GM12878 (cell line): ENCODE measurements around the gene SYNDIG1. TPM values are rescaled to one million over a fixed set of nuclear protein-coding genes. Genes with fewer than 3 reads are reported as not detected.

Experiments
- ATAC-seq: fragments of 200-7000 bp; cut with Tn5 transposase; 3 replicates; pipeline ENCODE4 v1.9.1; 2020; ENCODE audit warnings: mild to moderate bottlenecking, moderate library complexity
- BruUV-seq: library from RNA; stranded (reverse); fragments of 400-500 nt; replicated peaks from 2 replicates; lab custom pipeline; 2021; lab: Mats Ljungman, UMichigan
- CTCF ChIA-PET: fragments of 300-600 bp; sonication (Branson Sonifier 250); formaldehyde crosslinking; extraction: SDS; loops from one replicate; lab custom pipeline; 2021; ENCODE audit warnings: inconsistent platforms; lab: Yijun Ruan, JAX
- POLR2A ChIA-PET: fragments of 350-600 bp; formaldehyde crosslinking; extraction: SDS; loops from one replicate; lab custom pipeline; 2021; ENCODE audit warnings: inconsistent platforms; lab: Charles Lee
- RAD21 ChIA-PET: fragments of 300-600 bp; sonication (Branson Sonifier 250); formaldehyde crosslinking; loops from one replicate; lab custom pipeline; 2023; ENCODE audit warnings: antibody characterized with exemption; ENCODE audit not compliant: unreplicated experiment; lab: Charles Lee
- SMC1A ChIA-PET: fragments of 300-600 bp; sonication (Branson Sonifier 250); formaldehyde crosslinking; loops from one replicate; lab custom pipeline; 2023; ENCODE audit not compliant: unreplicated experiment, uncharacterized antibody; lab: Charles Lee
- DNase-seq: peaks from one replicate; pipeline ENCODE4 v3.0.0-alpha.2; 2011; ENCODE audit warnings: low read depth, low spot score
- FAIRE-seq: peaks from 3 replicates; lab custom pipeline; 2011; peaks lifted over from hg19 to GRCh38; lab: Jason Lieb, UNC
- H2AFZ ChIP-seq: 2 replicates; pipeline ENCODE4 v1.6.0; 2011; ENCODE audit warnings: low read depth, low read length, control low read depth; ENCODE audit not compliant: control insufficient read depth
- H3K27ac ChIP-seq: 2 replicates; pipeline ENCODE4 v1.5.1; 2011; ENCODE audit warnings: control low read depth; ENCODE audit not compliant: control insufficient read depth, insufficient read depth
- H3K27me3 ChIP-seq, 2 experiments: replicated peaks in 1 of 2; 2 replicates each; pipeline versions ENCODE4 v1.6.0 to v1.6.1; 2011; ENCODE audit warnings: low read length in 1 of 2; ENCODE audit not compliant: control insufficient read depth in 2 of 2, insufficient read depth in 2 of 2
- H3K36me3 ChIP-seq, 2 experiments: 2 replicates each; pipeline ENCODE4 v1.5.1; 2011; ENCODE audit warnings: low read length in 1 of 2; ENCODE audit not compliant: control insufficient read depth in 2 of 2, insufficient read depth in 2 of 2
- H3K4me1 ChIP-seq: 2 replicates; pipeline ENCODE4 v1.6.1; 2011; ENCODE audit warnings: mild to moderate bottlenecking, low read length, moderate library complexity, mixed read lengths; ENCODE audit not compliant: control insufficient read depth, insufficient read depth
- H3K4me2 ChIP-seq: 2 replicates; pipeline ENCODE4 v1.6.0; 2011; ENCODE audit warnings: control low read depth; ENCODE audit not compliant: control insufficient read depth, insufficient read depth
- H3K4me3 ChIP-seq: fragments of 200-600 bp; sonication (generic); 2 replicates; pipeline ENCODE4 v1.5.1; 2016
- H3K79me2 ChIP-seq: 2 replicates; pipeline ENCODE4 v1.6.0; 2011; ENCODE audit warnings: low read length; ENCODE audit not compliant: control insufficient read depth, insufficient read depth
- H3K9ac ChIP-seq: 2 replicates; pipeline ENCODE4 v1.8.0; 2011; ENCODE audit warnings: low read length, control low read depth, mixed read lengths; ENCODE audit not compliant: control insufficient read depth, insufficient read depth
- H3K9me3 ChIP-seq: replicated peaks from 3 replicates; pipeline ENCODE4 v1.5.1; 2011; ENCODE audit warnings: mild to moderate bottlenecking, low read length; ENCODE audit not compliant: control insufficient read depth, insufficient read depth
- H4K20me1 ChIP-seq: 2 replicates; pipeline ENCODE4 v1.6.0; 2011; ENCODE audit not compliant: control insufficient read depth, insufficient read depth
- BCL11A ChIP-seq: IDR thresholded peaks from 2 replicates; pipeline ENCODE4 v1.6.1; 2011; ENCODE audit warnings: low read depth, low read length
- EED ChIP-seq: sonication (generic); IDR thresholded peaks from 2 replicates; pipeline ENCODE4 v1.6.1; 2016; ENCODE audit warnings: antibody characterized with exemption, low read depth
- EP300 ChIP-seq, 2 experiments: fragments of 150-350 bp in 1 of 2; IDR thresholded peaks; 2 replicates each; pipeline ENCODE4 v1.6.1; 2011 to 2012; ENCODE audit warnings: low read depth in 2 of 2, low read length in 2 of 2, borderline replicate concordance in 1 of 2, improper control_type of control experiment in 1 of 2, inconsistent platforms in 1 of 2; ENCODE audit not compliant: control insufficient read depth in 1 of 2
- ESRRA ChIP-seq: IDR thresholded peaks from 2 replicates; pipeline ENCODE4 v1.6.1; 2012; ENCODE audit warnings: mild to moderate bottlenecking, low read length, improper control_type of control experiment
- EZH2 ChIP-seq: IDR thresholded peaks from 2 replicates; pipeline ENCODE4 v1.6.1; 2012; ENCODE audit warnings: low read depth, mild to moderate bottlenecking, control low read depth, inconsistent platforms, low read length, borderline replicate concordance; ENCODE audit not compliant: control insufficient read depth
- FOXM1 ChIP-seq: IDR thresholded peaks from 2 replicates; pipeline ENCODE4 v1.6.1; 2012; ENCODE audit warnings: low read depth, mild to moderate bottlenecking, inconsistent platforms, low read length, moderate library complexity
- IRF4 ChIP-seq: IDR thresholded peaks from 2 replicates; pipeline ENCODE4 v1.6.1; 2011; ENCODE audit warnings: low read depth, low read length
- POU2F2 ChIP-seq: IDR thresholded peaks from 3 replicates; pipeline ENCODE4 v1.6.1; 2011; ENCODE audit warnings: low read depth, mild to moderate bottlenecking, low read length, borderline replicate concordance
- RB1 ChIP-seq: fragments of 450-650 bp; formaldehyde crosslinking; IDR thresholded peaks from 2 replicates; pipeline ENCODE4 v1.6.1; 2017; ENCODE audit warnings: mild to moderate bottlenecking, borderline replicate concordance
- RBBP5 ChIP-seq: fragments of 200-600 bp; sonication (generic); conservative IDR thresholded peaks from 2 replicates; pipeline ENCODE4 v1.6.1; 2016
- RCOR1 ChIP-seq: conservative IDR thresholded peaks from 2 replicates; pipeline ENCODE4 v1.6.1; 2012; ENCODE audit warnings: low read depth, low read length, improper control_type of control experiment
- RELB ChIP-seq: fragments of 450-650 bp; IDR thresholded peaks from 2 replicates; pipeline ENCODE4 v1.6.1; 2017; ENCODE audit warnings: low read depth, mild to moderate bottlenecking, moderate library complexity
- RUNX3 ChIP-seq: IDR thresholded peaks from 2 replicates; pipeline ENCODE4 v1.6.1; 2012; ENCODE audit warnings: low read length, inconsistent platforms
- USF1 ChIP-seq: IDR thresholded peaks from 2 replicates; pipeline ENCODE4 v1.6.1; 2011; ENCODE audit warnings: borderline replicate concordance, low read depth, mild to moderate bottlenecking, moderate library complexity, mixed read lengths, low read length; ENCODE audit not compliant: insufficient read depth; ENCODE audit errors: extremely low read length
- ZNF622 ChIP-seq: fragments of 450-650 bp; IDR thresholded peaks from 2 replicates; pipeline ENCODE4 v1.6.1; 2017; ENCODE audit warnings: mild to moderate bottlenecking, inconsistent platforms
- ZZZ3 ChIP-seq: IDR thresholded peaks from 2 replicates; pipeline ENCODE4 v1.6.1; 2011; ENCODE audit warnings: low read depth; ENCODE audit not compliant: control insufficient read depth, insufficient read length
- WGBS: methylation state at CpG from one replicate; pipeline ENCODE4 v1.1.6; 2016; ENCODE audit warnings: low lambda C conversion rate; ENCODE audit not compliant: insufficient replicate concordance, insufficient coverage; ENCODE audit errors: missing lambda C conversion rate; 5-methylcytosine and 5-hydroxymethylcytosine counted together
- in situ Hi-C: fragments of 300-500 bp; cut with MboI; formaldehyde crosslinking; loops from 9 replicates; pipeline ENCODE4 v1.14.3; 2018; ENCODE audit warnings: mixed read lengths
- intact Hi-C: fragments of 100-400 bp; cut with micrococcal nuclease; formaldehyde crosslinking; loops from one replicate; pipeline ENCODE4 v1.14.2; 2022; ENCODE audit not compliant: unreplicated experiment
- polyA plus RNA-seq, 11 experiments: library from polyadenylated mRNA; depleted of rRNA in 4 of 11; unstranded in 6 of 11; stranded (reverse) in 5 of 11; fragments of >200 nt; fragmentation: Nextera tagmentation in 4 of 11; fragmentation: Illumina TruSeq in 1 of 11; extraction: Ambion mirVana in 4 of 11; extraction: Trizol in 1 of 11; gene quantifications; 1 replicate in 1 of 11; 2 replicates in 10 of 11; pipeline versions ENCODE4 v1.2.1 to v1.2.3, GENCODE V29; 2011 to 2016; ENCODE audit warnings: inconsistent platforms in 2 of 11, missing spikeins in 2 of 11, low read depth in 1 of 11
- total RNA-seq, 4 experiments: library from RNA; depleted of rRNA in 3 of 4; stranded (reverse); fragments of >200 nt in 3 of 4; fragmentation: Illumina TruSeq in 1 of 4; extraction: Trizol in 1 of 4; gene quantifications; 2 replicates each; pipeline versions ENCODE4 v1.2.1 to v1.2.3, GENCODE V29; 2013 to 2021

Gene SYNDIG1
- total and polyA plus RNA-seq, 10 of the 15 experiments (the other 5 are each of a cell fraction or from before 2014, with no cell fraction given), result not detected

GRCh38 chr20:24617080-24617432 is 147.6 kb downstream of the SYNDIG1 start:
- no peak for FAIRE-seq
- ATAC-seq, result no peak
- CTCF ChIA-PET, result interaction anchor here (1.0 kb wide), 1 partner anchor 17 kb away, joined by 4 read pairs; no protein-coding TSS in a partner anchor
- no peak overlapping the region for H2AFZ ChIP-seq
- no peak overlapping the region for H3K9ac ChIP-seq
- H4K20me1 ChIP-seq, result no peaks in the 10 kb centered on the region
- no peak for DNase-seq
- H3K9me3 ChIP-seq, result no peaks in the 10 kb centered on the region
- intact Hi-C loops, result no loop called here
- TF ChIP-seq RUNX3, result no peak
- no peak for TF ChIP-seq ZNF622
- TF ChIP-seq RELB, result no peak
- TF ChIP-seq POU2F2, result no peak
- no peak for TF ChIP-seq RB1
- TF ChIP-seq FOXM1, result no peak
- no peak for TF ChIP-seq ZZZ3
- no peak for TF ChIP-seq IRF4
- TF ChIP-seq ESRRA, result no peak
- TF ChIP-seq BCL11A, result no peak
- TF ChIP-seq EP300 (IDR thresholded peaks at IDR 0.05; ENCODE audit: borderline replicate concordance in 1 of 2, control insufficient read depth in 1 of 2, low read depth in 2 of 2, low read length in 2 of 2), result no peak
- TF ChIP-seq RCOR1, result no peak
- no peak for TF ChIP-seq EED
- TF ChIP-seq USF1, result no peak
- no peak for TF ChIP-seq RBBP5
- no peak for TF ChIP-seq EZH2
- no peaks in the 10 kb centered on the region for H3K36me3 ChIP-seq
- H3K4me3 ChIP-seq, result no peak overlapping the region
- SMC1A ChIA-PET, result no interaction called here
- H3K27ac ChIP-seq, result no peak overlapping the region
- in situ Hi-C loops, result no loop called here
- H3K4me2 ChIP-seq, result no peak overlapping the region
- RAD21 ChIA-PET, result no interaction called here
- POLR2A ChIA-PET, result interaction anchor here (0.6 kb wide), 1 partner anchor 9 kb away, joined by 4 read pairs; no protein-coding TSS in a partner anchor
- peaks cover 0 to 4% of the 10 kb centered on the region in 2 experiments; a peak in 1 of 4 replicates for H3K27me3 ChIP-seq
- WGBS, result 48% methylated on average over 13 of the region's 13 CpGs
- BruUV-seq, result no TSS peak
- H3K4me1 ChIP-seq, result no peaks in the 10 kb centered on the region
- no peaks in the 10 kb centered on the region for H3K79me2 ChIP-seq
